Astrocyte of the spinal cord (primary cell): ENCODE results near the gene DTNB.
A peak's percentile ranks its signal among the peaks of the same experiment; 100 is the strongest.

ENCODE experiments used
- DNase-seq: peaks from one replicate; pipeline ENCODE4 v3.0.0; 2011; ENCODE audit warnings: low read depth, low spot score
- H3K4me3 ChIP-seq: 2 replicates; pipeline ENCODE4 v1.5.1; 2011; ENCODE audit warnings: low read depth, mild to moderate bottlenecking, low read length, moderate library complexity
- in situ Hi-C: cut with HindIII; loops from 2 replicates; pipeline ENCODE4 v1.10.0; 2017; ENCODE audit warnings: low sequenced_read_pairs
- TF ChIP-seq, protein P1 (sequence below): IDR thresholded peaks from 2 replicates; pipeline ENCODE4 v1.5.1; 2012; ENCODE audit warnings: low read depth, mild to moderate bottlenecking, low read length, inconsistent platforms

The DTNB gene

GRCh38 chr2:25378731-25379490 is 294.5 kb downstream of the DTNB start:
- peak; percentile 12 for DNase-seq
- no peak overlapping the region for H3K4me3 ChIP-seq
- in situ Hi-C loops = no loop called here
- TF ChIP-seq, protein P1, sequence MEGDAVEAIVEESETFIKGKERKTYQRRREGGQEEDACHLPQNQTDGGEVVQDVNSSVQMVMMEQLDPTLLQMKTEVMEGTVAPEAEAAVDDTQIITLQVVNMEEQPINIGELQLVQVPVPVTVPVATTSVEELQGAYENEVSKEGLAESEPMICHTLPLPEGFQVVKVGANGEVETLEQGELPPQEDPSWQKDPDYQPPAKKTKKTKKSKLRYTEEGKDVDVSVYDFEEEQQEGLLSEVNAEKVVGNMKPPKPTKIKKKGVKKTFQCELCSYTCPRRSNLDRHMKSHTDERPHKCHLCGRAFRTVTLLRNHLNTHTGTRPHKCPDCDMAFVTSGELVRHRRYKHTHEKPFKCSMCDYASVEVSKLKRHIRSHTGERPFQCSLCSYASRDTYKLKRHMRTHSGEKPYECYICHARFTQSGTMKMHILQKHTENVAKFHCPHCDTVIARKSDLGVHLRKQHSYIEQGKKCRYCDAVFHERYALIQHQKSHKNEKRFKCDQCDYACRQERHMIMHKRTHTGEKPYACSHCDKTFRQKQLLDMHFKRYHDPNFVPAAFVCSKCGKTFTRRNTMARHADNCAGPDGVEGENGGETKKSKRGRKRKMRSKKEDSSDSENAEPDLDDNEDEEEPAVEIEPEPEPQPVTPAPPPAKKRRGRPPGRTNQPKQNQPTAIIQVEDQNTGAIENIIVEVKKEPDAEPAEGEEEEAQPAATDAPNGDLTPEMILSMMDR = no peak

DNA sequence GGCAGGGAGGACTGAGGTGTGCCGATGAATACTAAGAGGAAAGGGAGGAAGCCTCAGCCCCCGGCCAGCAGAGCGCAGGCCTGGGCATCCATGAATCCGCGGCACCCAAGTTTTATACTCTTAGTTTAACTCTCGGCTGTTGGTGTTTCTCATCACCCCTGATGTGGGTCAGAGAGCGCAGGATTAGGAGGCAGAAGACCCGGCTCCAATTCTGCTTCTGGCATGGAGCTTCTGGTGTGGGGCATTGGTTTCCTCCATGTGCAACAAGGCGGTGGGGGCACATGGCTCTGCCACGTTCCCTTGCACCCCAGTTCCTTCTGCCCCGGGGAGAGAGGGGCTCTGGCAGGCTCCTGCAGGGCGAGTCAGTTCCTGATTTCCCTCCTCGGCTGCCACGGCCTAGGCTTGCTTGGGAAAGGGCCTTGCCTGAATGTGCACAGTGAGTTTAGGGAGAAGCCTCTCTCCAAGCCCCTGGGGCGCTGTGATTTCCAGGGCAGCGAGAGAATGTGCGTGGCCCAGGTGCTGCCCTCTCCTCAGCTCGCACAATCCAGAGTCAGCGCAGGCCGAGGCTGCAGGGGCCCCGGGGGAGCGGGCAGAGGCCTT is 295.5 kb downstream of the DTNB start:
- no peak for DNase-seq
- H3K4me3 ChIP-seq = no peak overlapping the region
- TF ChIP-seq, protein P1 = no peak
- in situ Hi-C loops = no loop called here

- TF ChIP-seq, protein P1 = peak; percentile 77
- H3K4me3 ChIP-seq = peak overlapping the region; percentile 13
- in situ Hi-C loops = no loop called here
- peak; percentile 86 for DNase-seq
Observed at GRCh38 chr2:25376750-25377621, 296.4 kb downstream of the DTNB start.

GRCh38 chr2:25375989-25376545 is 297.3 kb downstream of the DTNB start:
- TF ChIP-seq, protein P1 = no peak
- DNase-seq = no peak
- in situ Hi-C loops = no loop called here
- H3K4me3 ChIP-seq = no peak overlapping the region

DNA sequence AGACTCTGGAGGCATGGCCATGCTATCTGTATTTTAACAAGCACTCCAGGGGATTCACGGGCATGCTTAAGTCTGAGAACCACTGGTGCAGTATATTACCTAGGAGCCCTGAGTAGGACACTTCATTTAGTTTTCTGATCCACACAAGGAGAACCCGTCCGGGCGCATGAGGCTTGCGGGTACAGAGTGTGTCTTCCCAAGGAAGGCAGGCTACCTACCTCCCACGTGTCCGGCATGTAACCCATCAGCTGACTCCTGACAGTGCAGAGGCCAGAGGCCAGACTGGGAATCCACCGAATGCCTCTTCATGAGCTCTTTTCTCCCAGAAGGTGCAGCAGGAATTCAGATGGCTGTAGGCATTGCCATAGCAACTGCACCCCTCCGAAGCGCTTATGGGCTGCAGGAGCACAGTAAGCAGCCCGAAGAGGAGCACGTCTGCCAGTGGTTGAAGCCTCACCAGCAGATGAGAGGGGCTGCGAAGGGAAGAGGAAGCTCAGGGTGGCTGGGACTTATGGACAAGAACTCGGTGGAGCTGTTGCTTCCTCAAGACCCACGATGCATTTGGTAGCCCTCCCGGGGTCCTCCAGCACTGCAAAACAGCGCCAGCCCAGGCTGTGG is 297.9 kb downstream of the DTNB start:
- no peak overlapping the region for H3K4me3 ChIP-seq
- in situ Hi-C loops = no loop called here
- TF ChIP-seq, protein P1 = no peak
- no peak for DNase-seq

- DNase-seq = no peak
- H3K4me3 ChIP-seq = no peak overlapping the region
- in situ Hi-C loops = no loop called here
- TF ChIP-seq, protein P1 = no peak
Observed at GRCh38 chr2:25374827-25375226, 298.6 kb downstream of the DTNB start.
